ENCODE data around the gene TP63.

TP63 gene

DNA sequence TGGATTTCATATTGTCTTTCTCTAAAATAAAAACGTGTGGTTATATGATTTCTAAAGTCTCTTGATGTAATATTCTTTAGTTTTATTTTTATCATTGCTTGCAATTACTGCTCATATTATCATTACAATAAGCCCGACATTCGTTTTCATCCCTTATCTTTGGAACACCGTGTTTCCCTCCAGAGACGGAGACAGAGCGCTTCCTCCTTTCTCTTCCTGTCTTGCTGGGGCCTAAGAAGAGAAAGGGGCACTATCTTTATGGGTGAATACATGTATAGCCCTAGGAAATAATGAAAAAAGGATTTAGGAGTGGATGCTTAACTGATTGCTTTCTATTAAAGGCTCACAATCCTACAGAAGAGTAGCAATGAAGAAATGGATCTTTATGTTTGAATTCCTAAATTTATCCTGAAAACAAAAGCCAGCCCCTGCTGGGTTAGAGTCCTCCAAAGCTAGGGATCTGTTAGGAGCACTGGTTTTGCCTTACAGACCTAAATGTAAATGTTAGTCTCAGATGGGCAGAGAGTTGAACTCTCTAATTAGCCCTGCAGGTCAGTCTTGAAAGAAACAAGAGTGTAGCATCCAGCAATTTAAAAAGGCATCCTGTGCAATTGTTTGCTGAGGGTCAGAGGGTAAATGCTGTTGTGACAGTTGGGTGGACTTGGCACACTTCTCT, 145.1 kb downstream of the TP63 start:
- no peak for DNase-seq (ENCODE audit: low read depth in 2 of 2, low spot score in 1 of 2)

DNA sequence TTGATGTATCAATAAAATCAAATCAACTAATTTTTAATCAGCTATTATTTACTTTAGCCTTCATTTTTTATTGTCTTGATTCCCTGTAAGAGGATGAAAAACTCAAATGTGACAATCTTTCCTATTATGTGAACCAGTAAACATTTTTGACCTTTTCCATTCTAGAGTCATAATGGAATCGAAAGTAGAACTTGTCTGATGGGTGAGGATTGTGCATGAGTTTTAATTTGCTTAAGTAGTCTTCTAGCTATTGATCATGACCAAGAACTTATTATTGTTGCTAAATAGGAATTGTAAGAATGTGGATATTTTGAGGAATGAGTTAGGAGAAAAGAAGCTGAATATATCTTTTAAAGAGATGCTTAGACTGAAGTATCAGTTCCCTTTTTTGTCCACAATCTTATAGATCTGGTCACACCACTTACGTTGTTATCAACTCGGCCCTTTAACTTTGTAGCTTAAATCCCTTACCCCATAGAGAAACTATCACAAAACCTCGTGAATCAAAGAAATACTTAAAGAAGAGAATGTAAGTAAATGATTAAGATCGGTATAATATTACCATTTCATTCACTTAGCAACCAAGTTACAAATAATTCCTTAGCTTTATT, 147.3 kb downstream of the TP63 start:
- no peak for DNase-seq (ENCODE audit: low read depth in 2 of 2, low spot score in 1 of 2)

DNA sequence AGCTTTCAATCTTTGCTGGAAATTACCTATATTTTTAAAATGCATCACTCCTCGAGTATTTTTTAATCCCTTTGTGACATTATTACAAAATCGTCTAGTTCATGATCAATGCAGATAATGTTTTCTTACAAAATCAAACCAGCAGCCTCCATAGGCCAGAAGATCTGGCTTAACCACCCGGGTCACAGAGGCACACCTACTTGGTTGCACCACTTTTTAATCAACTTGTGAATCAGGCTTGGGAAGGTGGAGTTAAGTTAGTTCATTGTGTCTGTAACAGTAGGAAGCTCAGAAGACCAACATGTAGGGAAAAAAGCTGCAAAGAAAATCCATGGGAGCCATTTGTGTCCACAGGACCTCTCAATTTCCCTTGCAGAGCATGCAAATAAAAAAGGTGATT, 148.0 kb downstream of the TP63 start:
- DNase-seq (ENCODE audit: low read depth in 2 of 2, low spot score in 1 of 2), result no peak

DNA sequence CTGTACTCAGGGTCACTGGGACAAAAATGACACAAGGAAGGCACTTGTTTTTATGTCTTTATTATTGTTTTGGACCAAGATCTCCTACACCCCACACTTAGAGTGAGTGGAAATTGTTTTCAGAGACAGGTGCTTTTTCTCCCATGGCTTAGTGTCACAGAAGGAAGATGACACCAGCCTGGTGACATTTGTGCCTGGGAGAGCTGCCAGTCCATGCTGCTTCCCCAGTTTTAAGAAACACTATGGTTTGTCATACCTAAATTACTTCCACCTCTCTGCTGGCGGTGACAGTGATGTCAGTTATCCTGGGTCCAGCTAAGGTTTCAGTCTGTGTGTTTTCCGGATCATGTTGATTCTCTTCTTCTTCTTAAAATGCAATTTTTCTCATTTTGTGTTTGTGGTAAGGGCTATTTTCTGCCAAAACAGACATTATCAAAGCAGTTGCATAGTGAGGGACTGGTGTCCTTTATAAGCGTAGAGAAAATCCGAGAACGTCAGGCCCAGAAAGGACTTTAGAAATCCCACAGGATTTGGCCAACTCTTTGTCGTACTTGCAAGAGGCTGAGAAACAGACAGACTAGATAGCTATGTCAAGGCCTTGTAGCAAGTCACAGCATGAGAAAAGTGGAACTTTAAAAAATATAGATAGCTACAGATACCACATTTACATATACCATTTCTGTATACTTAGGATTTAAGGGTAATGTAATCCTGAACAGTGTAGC, 149.5 kb downstream of the TP63 start:
- no peak for DNase-seq (ENCODE audit: low read depth in 2 of 2, low spot score in 1 of 2)

DNA sequence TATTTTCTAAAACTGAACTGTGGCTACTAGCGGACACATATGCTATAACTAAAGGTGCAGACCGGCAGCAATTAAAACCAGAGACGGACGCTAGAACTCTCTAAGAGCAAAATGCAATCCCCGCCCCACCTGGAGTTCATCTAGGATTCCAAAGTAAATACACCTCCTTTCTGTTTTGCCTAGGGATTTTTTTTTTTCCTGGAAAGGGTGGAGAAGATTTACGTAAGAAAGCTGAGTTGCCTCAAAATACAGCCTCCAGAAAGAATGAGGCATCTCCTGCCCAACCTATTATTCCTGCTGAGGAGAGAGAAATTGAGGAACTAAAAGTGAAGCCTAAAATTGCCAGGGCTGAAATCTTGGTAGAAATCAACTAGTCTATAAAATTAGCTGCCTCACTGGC, 150.2 kb downstream of the TP63 start:
- DNase-seq (ENCODE audit: low read depth in 2 of 2, low spot score in 1 of 2), result no peak

DNA sequence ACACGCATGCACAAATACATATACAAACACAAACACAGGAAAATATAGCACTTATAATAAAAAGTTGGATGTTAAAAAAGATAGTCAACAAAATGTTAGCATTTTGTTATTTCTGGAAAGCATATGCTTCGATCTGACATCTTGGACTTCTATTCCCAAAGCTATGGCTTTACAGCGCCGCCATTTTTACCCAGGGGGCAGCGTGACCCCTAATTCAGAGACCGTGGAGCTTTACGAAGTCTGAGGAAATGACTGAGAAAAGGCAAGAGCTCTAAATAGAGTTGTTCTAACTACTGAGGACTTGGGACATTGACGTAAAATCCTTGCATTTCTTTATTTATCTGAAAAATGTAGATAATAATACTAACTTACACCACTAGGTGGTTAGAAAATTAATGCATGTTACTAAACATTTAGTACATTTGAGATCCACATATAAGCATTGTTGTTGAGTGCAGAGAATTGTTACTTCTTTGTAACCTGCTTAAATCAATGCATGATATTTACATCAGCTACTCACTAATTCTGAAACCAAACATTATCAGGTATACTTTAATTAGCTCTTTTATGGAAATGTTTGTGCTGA, 155.4 kb downstream of the TP63 start:
- no peak for DNase-seq (ENCODE audit: low read depth in 2 of 2, low spot score in 1 of 2)

DNA sequence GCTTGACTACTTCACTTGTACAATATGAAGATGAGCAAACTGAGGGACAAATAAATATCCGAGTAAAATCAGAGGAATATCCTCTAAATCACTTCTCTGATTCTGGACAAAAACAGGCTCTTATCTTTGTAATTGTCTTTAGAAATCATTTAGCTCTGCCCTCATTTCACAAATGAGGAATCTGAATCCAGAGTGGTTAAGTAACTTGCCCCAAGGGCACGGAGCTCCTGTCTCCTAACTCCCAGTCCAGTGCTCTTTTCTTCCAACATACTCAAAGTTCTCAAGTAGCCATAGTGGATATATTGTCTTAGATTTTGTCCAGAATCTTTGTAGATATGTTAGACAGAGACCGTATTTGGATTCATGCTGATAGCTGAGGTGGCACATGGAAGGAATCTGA, 156.0 kb downstream of the TP63 start:
- DNase-seq (ENCODE audit: low read depth in 2 of 2, low spot score in 1 of 2), result no peak

DNA sequence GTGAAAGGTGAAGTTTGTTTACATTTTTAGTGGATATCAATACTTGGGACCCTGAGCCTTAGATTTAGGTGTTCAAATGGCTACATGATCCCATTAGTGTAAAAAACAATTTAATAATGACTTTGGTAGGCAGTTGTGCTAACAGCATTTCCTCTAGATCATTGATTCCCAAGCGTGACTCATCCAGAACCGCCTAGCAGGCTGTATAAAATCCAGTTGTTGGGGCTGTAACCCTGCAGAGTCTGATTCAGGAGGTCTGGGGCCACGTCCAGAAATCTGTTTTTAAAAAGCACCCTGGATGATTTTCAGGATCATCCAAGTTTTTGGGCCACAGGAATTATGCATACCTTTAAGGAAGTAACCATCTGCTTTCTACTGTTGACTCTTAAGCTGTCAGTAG, 156.4 kb downstream of the TP63 start:
- DNase-seq (ENCODE audit: low read depth in 2 of 2, low spot score in 1 of 2), result no peak

DNA sequence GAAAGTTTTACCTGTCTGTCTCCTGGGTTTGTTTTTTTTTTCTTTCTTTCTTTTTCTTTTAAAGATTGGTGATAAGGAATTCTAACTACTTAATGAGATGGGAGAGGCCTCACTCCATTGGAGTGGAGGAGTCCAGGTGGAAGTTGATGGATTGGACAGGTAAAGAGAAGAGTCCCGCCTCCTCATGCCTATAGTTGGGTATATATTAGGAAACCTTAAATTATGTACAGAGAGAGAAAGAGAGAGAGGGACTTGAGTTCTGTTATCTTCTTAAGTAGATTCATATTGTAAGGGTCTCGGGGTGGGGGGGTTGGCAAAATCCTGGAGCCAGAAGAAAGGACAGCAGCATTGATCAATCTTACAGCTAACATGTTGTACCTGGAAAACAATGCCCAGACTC, 158.2 kb downstream of the TP63 start:
- no peak for DNase-seq (ENCODE audit: low read depth in 2 of 2, low spot score in 1 of 2)

DNA sequence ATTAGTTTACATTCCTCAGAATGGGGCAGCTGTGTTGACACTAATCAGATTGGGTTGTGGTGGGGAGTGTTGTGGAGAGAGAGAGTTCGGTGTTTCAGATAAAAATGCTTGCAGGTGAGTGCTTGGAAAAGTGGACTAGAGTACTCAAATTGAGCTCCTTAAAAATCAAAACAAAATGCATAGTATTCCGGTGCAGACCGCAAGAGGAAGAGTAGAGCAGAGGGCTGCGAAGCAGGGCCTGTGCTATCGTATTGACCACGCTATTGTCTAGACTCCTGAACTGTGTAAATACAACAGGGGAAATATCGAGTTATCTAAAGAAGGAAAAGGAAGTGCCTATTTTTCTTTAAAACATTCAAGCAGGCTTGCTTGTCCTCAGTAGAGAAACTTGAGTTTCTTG, 159.5 kb downstream of the TP63 start:
- no peak for DNase-seq (ENCODE audit: low read depth in 2 of 2, low spot score in 1 of 2)

DNA sequence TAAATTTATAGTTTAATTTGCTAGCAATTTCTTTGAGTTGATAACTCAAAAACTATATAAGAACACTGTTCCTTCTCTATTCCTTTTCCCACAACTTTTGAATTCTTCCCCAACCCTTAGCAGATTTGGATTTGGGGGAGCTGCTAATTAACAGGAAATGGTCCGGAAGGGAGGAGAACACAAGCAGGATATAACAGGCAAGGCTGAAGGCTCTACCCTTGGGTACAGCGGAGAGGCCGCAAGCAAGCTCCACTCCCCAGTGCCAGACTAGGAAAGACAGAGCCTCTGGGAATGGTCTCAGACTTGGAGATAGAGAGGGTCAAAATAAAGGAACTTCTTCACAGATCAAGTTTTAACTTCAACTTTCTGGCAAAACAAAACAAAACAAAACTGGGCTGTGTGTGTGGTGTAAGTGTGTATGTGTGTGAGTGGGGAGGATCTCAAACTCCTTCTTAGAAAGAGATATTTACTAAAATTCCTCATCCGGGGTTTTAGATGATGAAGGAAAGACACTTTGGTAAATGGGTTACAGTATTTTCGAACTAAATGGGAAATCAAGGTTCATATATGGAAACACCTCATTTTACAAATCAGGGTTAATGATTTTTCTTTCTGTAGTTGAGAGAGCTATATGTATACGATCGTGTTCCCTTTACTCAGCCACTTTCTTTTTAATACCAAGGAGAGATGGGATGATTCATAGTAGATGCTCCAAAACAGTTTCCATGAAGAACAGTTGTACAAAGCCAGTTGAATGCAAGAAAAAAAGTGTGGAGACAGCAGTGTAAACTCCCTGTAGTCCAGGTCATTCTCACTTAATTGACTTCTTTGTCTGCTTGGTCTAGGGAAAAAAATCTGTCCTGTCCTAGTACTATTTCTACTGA, 161.1 kb downstream of the TP63 start:
- DNase-seq (ENCODE audit: low read depth in 2 of 2, low spot score in 1 of 2), result no peak

DNA sequence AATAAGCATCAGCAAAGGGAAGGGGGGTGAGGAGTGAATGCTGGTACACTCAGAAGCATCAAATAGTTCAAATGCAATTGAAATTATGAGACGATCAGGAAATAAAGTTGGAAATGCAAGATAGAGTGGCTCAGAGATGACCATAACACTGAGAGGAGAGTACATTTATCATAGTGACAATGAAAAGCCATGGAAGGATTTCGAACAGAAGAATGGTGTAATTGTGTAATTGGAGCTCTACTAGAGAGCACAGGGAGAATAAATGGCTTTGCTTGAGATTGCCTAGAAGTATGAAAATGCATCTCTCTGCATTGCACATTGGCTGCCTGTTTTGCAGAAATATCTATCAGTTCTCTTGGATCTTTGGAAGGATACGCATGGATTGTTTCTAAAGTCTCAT, 163.3 kb downstream of the TP63 start:
- DNase-seq (ENCODE audit: low read depth in 2 of 2, low spot score in 1 of 2), result no peak

DNA sequence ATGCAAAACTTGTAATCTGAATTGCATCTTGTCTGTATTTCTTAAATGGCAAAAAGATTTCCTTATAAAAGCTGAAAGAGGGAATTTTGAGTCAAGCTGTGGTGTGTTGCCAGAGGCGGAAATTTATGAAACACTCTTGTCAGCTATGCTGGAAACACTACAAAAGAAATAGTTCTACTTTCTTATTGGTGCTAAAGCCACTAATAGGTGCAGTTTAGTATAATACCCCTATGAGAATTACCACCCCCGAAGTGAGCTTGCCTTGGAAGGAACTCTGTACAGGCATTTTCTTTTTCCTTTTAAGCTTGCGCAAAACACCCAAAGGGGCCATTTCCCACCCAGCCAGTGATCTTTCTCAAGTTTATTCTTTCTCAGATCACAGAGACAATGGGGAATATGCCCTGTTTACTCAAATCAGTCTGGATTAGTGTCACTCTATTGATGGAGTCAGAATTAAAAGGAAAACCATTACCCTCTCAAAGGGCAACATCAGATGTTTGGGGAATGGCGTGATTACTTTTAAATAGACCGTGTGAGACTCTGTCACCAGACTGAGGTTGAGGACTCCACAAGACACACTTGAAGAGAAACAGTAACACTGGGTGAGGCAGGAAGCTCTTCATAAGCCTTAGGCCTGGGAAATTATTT, 166.0 kb downstream of the TP63 start:
- DNase-seq (ENCODE audit: low read depth in 2 of 2, low spot score in 1 of 2), result no peak

DNA sequence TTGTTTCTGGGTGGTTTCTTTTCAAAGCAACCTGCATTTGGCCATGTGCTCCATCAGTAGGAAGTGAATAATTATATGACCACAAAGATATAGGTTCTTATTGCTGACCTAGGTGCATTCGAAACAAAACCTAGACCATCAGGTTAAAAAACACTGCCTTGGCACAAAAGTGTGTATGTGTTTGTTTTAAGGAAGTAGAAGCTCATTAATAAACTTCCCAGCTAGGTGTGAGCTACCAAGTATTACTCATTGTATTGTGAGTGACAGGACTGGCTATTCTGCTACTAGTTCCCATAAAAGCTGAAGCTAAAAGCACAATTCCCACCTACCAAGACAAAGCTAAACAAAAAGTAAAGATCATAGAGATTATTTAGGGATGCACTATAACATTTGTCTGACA, 168.2 kb downstream of the TP63 start:
- no peak for DNase-seq (ENCODE audit: low read depth in 2 of 2, low spot score in 1 of 2)

DNA sequence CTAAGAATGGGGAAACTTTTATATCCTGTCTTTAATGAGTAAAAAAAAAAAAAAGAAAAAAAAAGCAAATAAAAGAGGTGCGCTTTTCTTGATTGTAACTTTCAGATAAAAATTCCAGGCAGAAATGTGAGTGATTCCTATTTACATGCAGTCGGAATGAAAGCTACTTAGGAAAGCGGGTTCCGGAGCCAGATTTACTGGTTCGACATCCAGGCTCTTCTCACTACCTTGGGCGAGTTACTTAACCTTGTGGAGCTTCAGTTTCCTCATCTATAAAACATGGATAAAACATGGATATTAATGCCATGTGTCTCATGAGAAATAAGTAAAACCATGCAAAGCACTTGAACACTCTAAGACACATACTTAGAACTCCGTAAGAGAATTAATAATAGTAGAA, 169.2 kb downstream of the TP63 start:
- DNase-seq (ENCODE audit: low read depth in 2 of 2, low spot score in 1 of 2), result no peak

DNA sequence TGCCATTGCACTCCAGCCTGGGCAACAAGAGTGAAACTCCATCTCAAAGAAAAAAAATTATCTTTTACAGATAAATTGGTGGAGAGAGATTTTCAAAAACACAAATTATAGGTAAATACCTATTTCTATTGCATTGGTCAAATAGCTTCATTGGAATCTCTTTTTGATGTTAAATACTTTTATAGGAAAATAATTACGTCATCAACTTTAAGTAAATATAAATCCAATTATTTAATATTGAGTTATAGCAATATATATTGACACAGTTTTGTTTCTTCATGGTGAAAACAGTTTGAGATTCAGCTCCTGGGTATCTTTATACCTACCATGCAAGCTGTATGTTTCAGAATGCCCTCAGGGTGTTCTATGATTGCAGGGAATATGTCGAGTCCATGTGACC, 172.1 kb downstream of the TP63 start:
- no peak for DNase-seq (ENCODE audit: low read depth in 2 of 2, low spot score in 1 of 2)

DNA sequence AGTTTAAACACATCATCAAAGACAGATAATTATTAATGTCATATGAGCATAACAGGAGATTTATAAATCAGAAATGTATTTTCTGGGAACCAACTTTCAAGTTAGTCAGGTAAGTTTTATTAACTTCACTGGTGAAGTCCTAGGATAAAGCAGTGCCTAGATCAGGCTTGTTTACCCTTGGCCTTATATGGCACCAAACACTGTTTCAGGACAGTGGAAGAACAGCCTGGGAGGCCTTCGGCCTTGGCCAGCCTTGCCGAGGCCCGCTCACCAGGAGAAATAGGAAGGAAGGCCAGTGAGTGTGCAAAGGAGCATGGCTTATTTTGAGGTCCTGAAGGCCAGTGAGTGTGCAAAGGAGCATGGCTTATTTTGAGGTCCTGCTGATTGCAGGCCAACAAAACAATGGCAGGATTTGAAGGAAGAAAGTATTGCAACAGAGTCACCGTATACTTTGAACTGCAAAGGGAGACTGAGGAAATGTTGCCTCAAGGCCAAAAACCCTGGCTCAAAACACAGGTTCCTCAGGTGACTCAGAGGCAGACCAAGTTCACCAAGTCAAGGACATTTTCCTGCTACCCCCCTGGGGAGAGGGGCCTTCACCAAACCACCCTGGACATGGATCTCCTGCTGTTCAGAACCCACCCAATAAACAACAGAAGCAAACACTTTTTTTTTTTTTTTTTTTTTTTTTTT, 174.3 kb downstream of the TP63 start:
- no peak for DNase-seq (ENCODE audit: low read depth in 2 of 2, low spot score in 1 of 2)

DNA sequence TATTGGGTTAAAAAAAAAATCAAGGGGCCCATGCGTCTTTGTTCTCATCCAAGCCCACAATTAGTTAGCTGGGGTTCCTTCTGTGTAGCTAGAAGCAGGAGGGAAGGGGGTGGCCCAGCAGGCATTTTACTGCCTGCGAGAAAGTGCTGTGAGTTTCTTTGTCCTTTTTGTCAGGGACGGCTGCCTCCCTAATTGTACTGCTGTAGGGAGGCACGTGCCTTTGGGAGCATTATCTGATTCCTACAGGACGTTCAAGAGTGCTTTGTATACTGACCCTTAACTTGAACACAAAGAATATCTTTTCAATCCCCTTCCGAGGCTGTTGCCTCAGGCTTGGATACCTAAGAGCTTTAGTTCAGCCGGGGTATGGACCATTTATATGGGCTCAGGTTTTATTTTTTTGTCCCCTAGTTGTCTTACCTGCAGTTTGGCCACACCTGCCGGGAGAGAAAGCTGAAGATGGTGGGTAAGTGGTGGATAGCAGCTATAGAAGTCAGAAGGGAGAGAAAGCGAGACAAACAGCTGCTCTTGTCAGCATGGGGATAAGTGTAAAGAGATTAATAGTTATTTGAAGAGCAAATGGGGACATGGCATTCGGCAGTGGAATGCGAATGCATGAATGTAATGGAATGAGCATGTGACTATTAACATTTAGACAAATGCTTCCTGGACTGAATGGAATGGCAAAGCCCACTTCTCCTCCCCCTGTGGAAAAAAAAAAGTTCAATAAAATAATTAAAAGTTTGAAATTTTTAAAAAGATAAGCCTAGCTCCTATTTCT, 175.2 kb downstream of the TP63 start:
- no peak for DNase-seq (ENCODE audit: low read depth in 2 of 2, low spot score in 1 of 2)

DNA sequence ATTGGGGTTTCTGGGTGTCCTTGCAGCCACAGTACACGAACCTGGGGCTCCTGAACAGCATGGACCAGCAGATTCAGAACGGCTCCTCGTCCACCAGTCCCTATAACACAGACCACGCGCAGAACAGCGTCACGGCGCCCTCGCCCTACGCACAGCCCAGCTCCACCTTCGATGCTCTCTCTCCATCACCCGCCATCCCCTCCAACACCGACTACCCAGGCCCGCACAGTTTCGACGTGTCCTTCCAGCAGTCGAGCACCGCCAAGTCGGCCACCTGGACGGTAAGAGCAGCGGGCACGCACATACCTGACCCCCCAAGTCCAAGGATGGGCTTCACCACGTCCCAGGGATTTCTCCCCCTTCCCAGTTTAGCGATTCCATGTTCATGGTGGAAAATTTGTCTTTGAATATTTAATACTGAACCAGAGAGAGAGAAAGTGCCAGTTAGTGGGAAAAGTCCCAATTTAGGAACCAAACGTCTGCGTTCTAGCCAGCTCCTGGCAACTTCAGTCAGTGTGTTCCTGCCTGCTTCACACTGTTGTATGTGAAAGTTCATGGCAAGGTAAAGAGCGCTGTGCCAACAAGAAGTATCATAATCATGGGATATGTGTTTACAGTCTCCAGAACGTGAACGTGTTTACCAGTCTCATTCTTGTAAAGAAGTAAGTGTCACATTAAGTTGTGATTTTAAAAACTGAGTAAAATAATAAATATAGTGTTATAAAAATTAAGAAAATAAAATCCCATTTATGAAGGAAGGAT, 177.2 kb downstream of the TP63 start:
- no peak for DNase-seq (ENCODE audit: low read depth in 2 of 2, low spot score in 1 of 2)

All from stimulated activated CD8-positive, alpha-beta memory T cell treated with anti-CD3 and anti-CD28 coated beads, Interleukin-4, amount 100 ng/mL, for 4 hours (primary cell).